Measurements from ENCODE around the gene SRSF4.
"Not testable (repeated sequence)": the region's sequence is repeated elsewhere in the genome, so short reads cannot be mapped to it uniquely, and the experiment has no call there.

The SRSF4 gene

GRCh38 chr1:29181413-29182225, at the start of gene SRSF4:
Gene SRSF4, minus strand, starts transcription at chr1:29181900. Its CDS starts 148 bp downstream, at chr1:29181752.
- peak; percentile 97 for DNase-seq (ENCODE audit: low spot score)

- DNase-seq (ENCODE audit: low spot score), result peak; percentile 88
Measured at GRCh38 chr1:29230553-29231378, 49.1 kb upstream of the SRSF4 start, which contains the start of gene MECR. Gene MECR, minus strand, starts transcription at chr1:29230934. Its CDS starts 28 bp downstream, at chr1:29230906.

- DNase-seq (ENCODE audit: low spot score), result no peak
Measured at GRCh38 chr1:29230204-29230552, 48.5 kb upstream of the SRSF4 start.

DNA sequence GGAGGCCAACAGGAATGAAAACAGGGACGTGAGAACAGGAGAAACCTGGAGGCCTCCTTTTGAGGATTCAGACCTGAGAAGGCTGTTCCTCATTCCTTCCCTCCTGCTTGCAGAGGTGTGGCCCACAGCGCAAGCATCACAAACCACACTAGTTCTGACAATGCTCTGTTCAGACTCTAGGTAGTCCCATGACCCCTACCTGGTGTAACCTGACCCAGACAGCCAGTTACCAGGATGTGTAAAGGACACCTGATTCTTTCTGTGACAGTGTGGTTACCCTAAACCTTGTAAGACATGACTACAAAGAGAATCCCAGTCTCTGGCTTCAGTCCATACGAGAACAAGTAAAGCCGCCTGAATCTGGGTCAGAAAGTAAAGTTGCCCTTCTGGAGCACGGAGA, 45.8 kb upstream of the SRSF4 start:
- no peak for DNase-seq (ENCODE audit: low spot score)

DNA sequence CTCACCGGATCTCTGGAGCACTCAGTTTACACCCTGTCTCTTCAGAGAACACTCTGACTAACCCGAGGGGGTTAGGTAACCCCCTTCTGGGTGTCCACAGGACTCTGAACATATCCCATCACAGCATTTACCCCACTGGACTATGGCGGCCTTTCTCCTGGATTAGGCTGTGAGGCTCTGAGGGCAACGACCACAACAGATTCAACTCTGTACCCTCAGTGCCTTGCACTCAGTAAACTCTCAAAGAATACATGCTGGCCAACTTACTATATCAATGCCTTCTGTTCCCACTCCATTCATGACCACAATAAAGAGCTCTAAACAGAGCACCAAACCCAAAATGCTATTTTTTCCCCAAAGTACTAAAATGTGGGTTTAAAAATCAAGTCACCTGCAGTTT, 43.7 kb upstream of the SRSF4 start:
- no peak for DNase-seq (ENCODE audit: low spot score)

DNA sequence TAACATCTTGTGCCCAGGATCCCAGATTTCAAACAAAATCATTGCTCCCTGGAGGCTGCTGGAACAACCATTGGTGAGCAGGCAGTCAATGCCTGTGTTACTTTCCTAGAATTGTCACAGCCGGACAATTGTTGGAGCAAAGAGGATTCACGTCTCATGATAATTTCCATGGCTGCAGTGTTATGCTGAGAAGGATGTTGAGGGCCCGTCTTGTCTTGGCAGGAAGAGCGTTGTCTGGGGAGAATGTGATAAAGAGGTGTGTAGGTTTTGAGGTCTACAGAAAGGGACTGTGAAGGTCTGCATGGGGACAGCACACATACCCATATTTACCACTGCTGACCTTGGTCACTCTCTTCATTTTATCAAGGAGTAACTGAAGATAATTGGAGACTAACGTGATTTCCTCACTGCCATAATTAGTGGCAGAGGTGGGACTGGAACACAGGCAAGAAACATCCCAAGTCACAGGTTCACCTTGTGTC, 42.7 kb upstream of the SRSF4 start:
- no peak for DNase-seq (ENCODE audit: low spot score)

GRCh38 chr1:29223521-29223920, 41.8 kb upstream of the SRSF4 start:
- DNase-seq (ENCODE audit: low spot score), result no peak

GRCh38 chr1:29222686-29223085, 41.0 kb upstream of the SRSF4 start:
- no peak for DNase-seq (ENCODE audit: low spot score)

- DNase-seq (ENCODE audit: low spot score), result not testable (repeated sequence)
Measured at GRCh38 chr1:29222260-29222659, 40.6 kb upstream of the SRSF4 start.

DNA sequence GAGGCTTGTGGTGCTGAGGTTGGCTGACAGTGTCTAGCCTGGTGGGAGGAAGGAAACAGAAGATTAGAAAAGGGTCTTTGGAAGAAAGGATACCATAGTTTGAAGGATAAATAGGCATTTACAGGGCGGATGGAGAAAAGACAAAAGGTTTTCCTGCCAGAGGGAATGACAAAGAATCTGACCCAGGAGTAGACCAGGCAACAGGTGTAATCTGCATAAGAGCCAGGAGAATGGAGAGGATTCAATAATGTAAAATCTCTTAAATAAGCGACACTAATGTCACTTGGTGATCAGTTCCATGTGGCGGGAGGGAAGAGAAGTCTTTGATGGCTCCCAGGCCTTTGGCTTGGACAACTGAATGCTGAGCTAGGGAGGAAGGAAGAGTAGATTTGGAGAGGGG, 39.6 kb upstream of the SRSF4 start:
- no peak for DNase-seq (ENCODE audit: low spot score)

- DNase-seq (ENCODE audit: low spot score), result no peak
Measured at GRCh38 chr1:29218223-29218622, 36.5 kb upstream of the SRSF4 start.

DNA sequence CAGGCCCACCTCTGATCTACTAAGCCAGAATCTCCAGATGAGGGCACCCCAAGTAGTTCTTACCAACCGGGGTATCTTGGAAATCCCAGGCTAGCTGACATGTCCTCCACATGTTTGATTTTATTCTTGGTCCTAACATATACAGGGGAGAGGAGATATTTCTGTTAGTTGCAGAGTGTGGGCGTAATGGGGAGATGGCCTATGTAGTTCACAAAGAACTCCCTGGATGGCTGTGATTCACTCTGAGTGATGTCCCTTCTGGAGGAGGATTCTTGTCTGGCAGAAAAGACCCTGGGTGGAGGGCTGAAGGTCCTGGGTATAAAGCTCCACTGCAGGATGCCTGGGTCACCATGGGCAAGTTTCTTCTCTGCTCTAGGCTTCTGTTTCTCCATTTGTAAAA, 35.9 kb upstream of the SRSF4 start:
- no peak for DNase-seq (ENCODE audit: low spot score)

DNA sequence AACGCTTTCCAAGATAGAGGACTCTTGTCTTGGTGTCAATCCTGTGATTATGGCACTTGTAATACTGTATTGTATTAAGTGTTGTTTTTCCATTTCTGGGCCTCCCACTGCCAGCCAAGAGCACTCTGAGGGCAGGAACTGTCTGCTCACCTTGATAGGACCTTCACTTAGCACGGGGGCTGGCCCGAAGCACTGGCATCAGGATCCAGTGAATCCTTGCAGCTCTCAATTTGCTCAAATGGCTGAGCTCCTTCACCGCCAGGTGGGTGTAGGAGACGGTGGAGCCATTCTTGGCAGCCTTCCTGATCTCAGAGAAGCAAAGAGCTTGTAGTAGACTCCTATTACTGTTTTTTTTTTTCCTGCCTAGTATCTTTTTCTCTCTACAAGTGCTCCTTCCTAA, 31.4 kb upstream of the SRSF4 start:
- DNase-seq (ENCODE audit: low spot score), result no peak

GRCh38 chr1:29211086-29212030, 29.7 kb upstream of the SRSF4 start:
- no peak for DNase-seq (ENCODE audit: low spot score)

DNA sequence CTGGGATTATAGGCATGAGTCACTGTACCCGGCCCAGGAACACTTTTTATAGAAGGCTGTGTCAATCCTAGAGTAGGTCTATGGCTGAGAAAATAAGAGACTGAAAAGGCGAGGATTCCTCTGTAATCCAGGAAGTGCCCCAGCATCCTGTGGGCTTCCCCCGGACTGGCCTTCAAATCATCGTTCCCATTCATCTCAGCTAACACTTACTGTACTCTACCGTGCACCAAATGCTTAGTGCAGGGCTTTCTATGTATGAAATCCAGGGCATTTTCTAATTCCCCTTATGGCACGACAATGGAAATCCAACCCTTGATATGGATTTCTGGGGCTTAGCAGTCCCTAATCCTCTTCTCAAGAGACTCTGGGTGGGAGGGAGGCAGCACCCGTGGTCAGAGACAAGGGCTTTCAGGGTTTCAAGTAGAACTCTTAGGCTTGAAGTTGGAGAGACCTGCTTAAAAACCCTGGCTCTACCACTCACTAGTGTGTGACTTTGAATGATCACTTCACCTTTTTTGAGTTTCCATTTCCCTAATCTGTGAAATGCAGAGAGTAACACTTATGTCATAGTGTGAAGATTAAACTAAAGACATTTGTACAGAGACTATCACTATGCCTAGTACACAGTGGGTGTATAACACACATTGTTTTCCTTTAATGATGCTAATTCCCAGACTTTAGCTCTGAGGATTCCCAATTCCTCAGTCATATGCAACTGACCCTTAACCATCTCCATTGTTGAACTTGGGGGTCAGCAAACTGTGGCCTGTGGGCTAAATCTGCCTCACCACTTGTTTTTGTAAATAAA, 28.8 kb upstream of the SRSF4 start:
- DNase-seq (ENCODE audit: low spot score), result no peak

- DNase-seq (ENCODE audit: low spot score), result no peak
Measured at GRCh38 chr1:29209173-29209572, 27.5 kb upstream of the SRSF4 start.

DNA sequence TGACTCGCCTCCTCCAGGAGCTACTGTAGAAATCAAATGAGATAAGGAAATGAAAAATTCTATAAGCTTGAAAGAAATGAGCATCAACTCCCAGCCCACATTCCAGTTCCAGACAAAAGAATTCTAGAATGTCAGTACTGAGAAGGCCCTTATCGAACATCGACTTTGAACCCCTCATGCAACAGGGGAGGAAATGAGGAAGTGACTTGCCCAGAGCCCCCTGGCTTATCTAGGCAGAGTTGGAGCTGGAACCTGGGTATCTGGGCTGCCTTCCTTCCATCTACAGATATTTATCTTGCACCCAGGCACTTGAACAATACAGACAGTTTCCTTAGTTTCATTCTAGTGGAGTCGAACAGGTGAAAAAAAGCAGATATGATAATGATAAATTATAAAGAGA, 26.7 kb upstream of the SRSF4 start:
- no peak for DNase-seq (ENCODE audit: low spot score)

- DNase-seq (ENCODE audit: low spot score), result peak; percentile 86
Measured at GRCh38 chr1:29202584-29203340, 21.1 kb upstream of the SRSF4 start.

DNA sequence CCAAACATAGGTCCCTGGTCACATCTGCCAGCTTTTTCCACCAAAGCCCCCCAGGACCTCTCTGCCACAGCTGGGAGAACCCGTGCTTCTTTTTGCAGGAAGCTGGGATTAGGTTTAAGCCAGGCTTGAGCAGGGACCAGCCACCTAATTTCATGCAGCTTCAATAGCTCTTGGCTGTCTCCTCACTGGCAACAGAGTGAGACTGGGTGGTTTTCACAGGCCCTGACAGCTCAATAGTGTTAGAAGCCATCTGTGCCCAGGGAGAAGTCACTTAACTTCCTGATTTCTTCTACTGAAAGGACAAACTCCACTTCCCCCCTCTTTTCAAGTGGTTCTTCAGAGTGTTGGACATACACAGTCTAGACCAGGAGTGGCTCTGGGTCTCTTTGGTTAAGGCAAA, 20.4 kb upstream of the SRSF4 start:
- peak; percentile 11 for DNase-seq (ENCODE audit: low spot score)

DNA sequence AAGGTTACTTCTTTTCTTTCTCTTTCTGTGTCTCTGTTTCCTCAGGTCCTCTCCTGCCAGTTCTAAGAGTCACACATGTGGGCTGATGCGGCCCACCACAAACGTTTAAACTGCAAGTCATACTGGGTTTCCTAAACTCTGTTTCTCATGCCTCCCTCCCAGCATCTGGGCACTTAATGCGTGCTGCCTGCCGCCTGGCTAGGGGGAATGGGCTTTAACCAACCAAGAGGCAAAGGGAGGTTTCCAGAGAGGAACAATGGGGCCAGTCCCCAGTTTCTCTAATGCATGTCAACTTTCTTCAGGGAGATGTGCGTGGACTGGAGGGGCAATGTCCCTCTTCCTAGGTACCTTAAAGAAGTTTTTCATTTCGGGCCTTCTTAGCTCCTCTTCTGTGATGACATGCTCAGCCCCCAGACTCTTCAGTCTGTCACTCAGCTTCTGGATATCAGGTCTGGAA, 19.9 kb upstream of the SRSF4 start:
- DNase-seq (ENCODE audit: low spot score), result no peak
